Smooth muscle cell of the coronary artery (primary cell): ENCODE measurements around the gene RNF213. TPM values are rescaled to one million over a fixed set of nuclear protein-coding genes. Genes with fewer than 3 reads are reported as not detected.

Source experiments
- total RNA-seq: library from RNA; depleted of rRNA; stranded (reverse); fragments of >200 nt; gene quantifications from 2 replicates; pipeline ENCODE4 v1.2.3, GENCODE V29; 2014; ENCODE audit warnings: low replicate concordance

RNF213 gene
- total RNA-seq: 64.0 and 251 TPM in 2 replicates

DNA sequence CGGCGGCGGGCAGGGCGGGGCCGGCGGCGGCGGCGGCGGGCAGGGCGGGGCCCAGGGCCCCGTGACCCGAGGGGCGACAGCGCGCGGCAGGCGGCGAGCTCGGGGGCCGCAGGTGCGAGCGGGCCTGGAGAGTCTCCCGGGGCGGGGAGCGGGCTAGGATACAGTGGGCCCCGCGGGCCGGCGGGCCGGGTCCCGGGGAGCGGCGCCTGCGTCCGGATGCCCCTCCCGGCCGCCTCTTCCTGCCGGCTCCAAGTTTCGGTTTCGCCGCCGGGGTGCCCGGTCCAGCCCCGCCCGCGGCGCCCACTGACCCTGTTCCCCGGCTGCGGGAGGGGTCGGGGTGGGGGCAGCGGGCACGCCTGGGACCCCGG lies at the start of gene RNF213:
Gene RNF213 (plus strand): TSS at position 62 of the 368 bp plus-strand sequence. CDS start 2,830 bp downstream, outside the sequence.

DNA sequence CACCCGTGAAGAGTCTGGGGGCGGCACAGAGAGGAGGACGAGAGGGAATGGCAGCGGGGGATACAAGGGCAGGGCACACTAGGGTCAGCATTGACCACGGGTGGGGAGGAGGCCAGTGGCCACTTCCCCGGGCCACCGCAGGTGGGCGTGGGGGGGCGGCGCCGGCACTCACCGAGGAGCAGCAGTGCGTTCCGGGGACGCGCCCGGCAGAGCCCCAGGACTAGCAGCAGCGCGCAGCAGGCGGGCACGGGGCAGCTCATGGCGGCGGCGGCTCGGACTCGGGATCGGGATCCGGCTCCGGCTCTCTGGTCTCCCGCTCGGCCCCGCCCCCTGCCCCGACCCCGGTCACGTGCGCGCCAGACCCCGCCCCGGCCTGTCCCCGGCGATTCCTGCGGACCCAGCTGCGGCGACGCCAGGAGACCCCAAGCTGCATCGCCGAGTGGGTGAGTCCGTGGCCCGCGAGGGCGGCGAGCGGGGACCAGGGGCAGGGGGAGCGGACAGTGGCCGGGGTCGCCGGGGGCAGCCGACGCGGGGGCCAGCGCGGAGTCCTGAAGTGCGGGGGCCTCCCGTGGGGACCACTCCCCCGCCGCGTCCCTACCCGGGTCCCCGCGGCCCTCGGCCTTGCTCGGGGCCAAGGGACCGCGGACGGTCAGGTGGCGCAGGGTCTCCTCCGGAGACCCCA lies 40.5 kb upstream of the RNF213 start, which contains the start of the genes SGSH and SLC26A11:
Gene SGSH (minus strand): TSS at position 280 of the 682 bp plus-strand sequence. CDS start 20 bp downstream, at position 260.
Gene SLC26A11 (plus strand): TSS at position 374 of the 682 bp plus-strand sequence. CDS start 1,134 bp downstream, outside the sequence.

DNA sequence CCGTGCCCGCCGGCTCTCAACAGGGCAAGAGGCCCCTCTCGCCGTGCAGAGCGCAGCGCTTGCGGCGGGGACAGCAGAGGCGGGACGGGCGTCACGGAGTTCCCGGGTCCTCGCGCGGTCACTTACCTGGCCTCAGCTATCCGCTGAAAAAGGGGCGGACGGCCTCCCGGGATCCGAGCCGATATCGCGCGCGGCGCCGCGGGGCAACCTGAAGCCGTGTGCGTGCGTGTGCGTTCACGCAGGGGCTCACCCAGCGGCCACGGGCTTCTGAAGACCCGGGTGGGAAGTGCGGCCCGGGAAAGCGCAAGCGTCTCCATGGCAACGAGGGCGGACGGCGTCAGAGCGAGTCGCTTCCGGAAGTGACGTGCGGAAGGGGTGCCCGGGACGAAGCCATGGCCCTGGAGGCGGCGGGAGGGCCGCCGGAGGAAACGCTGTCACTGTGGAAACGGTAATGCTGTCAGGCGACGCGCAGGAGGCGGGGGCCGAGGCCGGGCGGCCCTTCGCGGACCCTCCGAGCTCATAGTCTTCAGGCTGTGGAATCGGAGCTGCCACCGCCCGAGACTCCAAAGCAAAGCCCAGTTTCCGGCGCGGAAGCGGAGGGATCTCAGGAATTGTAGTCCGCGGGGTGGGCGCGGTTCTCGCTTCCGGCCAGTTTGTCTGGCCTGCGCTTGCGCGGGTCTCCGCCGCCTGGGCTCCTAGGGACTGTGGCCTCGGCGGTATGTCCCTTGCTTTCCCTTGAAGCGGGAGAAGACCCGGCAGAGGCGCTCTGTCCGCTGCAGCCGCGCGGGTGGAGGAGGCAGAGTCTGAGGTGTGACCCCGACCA lies 154.4 kb downstream of the RNF213 start, which contains the start of gene ENDOV:
Gene ENDOV (plus strand): TSS at position 365 of the 823 bp plus-strand sequence. CDS start 28 bp downstream, at position 393.

Other genes starting within 250 kb of the RNF213 start
- 30.0 and 48.4 TPM in 2 replicates for gene TBC1D16, start 225.0 kb upstream of the RNF213 start, total RNA-seq
- gene CCDC40, start 224.2 kb upstream of the RNF213 start, total RNA-seq: 1.8 and 4.2 TPM in 2 replicates
- 10.1 and 17.1 TPM in 2 replicates for gene GAA, start 159.3 kb upstream of the RNF213 start, total RNA-seq
- 97.9 and 194 TPM in 2 replicates for gene EIF4A3, start 113.7 kb upstream of the RNF213 start, total RNA-seq
- gene CARD14, start 90.8 kb upstream of the RNF213 start, total RNA-seq: under 0.01 and 0.12 TPM in 2 replicates
- gene SGSH, start 40.5 kb upstream of the RNF213 start, total RNA-seq: 10.4 and 16.5 TPM in 2 replicates
- 5.9 TPM in 2 replicates for gene SLC26A11, start 40.4 kb upstream of the RNF213 start, total RNA-seq
- 18.4 and 24.3 TPM in 2 replicates for gene ENDOV, start 154.3 kb downstream of the RNF213 start, total RNA-seq
- gene NPTX1, start 215.8 kb downstream of the RNF213 start, total RNA-seq: 0.08 and 10.1 TPM in 2 replicates